ENCODE measurements around the gene IQSEC2. TPM values are rescaled to one million over a fixed set of nuclear protein-coding genes. Genes with fewer than 3 reads are reported as not detected.

Gene IQSEC2
- total and polyA plus RNA-seq, 9 of the 15 experiments (the other 6 are each of a cell fraction or from before 2014, with no cell fraction given) = 2.7 to 41.8 (median 20.1) TPM

GRCh38 chrX:53321230-53321942, 40.0 kb upstream of the IQSEC2 start:
- H3K27me3 ChIP-seq (ENCODE audit: control insufficient read depth in 2 of 2, insufficient read depth in 2 of 2, low read length in 2 of 2) = peaks cover 22 to 53% of the 10 kb centered on the region in 2 experiments; a peak in 4 of 5 replicates
- DNase-seq (ENCODE audit: extremely low read depth in 1 of 4, low spot score in 3 of 4) = peak in 3 of 4 experiments; percentile 17 to 69 (median 63)

More at GRCh38 chrX:53321230-53321942, 40.0 kb upstream of the IQSEC2 start:
- Histone ChIP-seq H3K9me1 (ENCODE audit: control insufficient read depth, insufficient read depth, low read length) (no peaks in the 10 kb centered on the region), H4K20me1 (replicated peaks; ENCODE audit: control insufficient read depth, insufficient read depth, low read length) (peaks cover 8% of the 10 kb centered on the region), H3K9ac (ENCODE audit: insufficient read depth in 1 of 2, low read depth in 2 of 2, low read length in 2 of 2) (peak overlapping the region in 1 of 2 experiments; percentile 71; a peak in 1 of 4 replicates), H3K4me1 (replicated peaks in 1 of 2; ENCODE audit: control insufficient read depth in 2 of 2, insufficient read depth in 2 of 2, low read length in 2 of 2) (peaks cover 3 to 32% of the 10 kb centered on the region in 2 experiments; a peak in 4 of 5 replicates), H3K9me3 (replicated peaks; ENCODE audit: control insufficient read depth, insufficient read depth, low read depth, low read length) (no peaks in the 10 kb centered on the region), H3K4me2 (ENCODE audit: insufficient read depth, low read length) (no peak overlapping the region), H3K27ac (ENCODE audit: extremely low read depth, low read depth, low read length) (no peak overlapping the region), H3K4me3 (peak overlapping the region; percentile 4; the same call in 1 of the 2 replicates), H3K36me3 (ENCODE audit: control insufficient read depth, insufficient read depth, low read length) (no peaks in the 10 kb centered on the region), H3K79me2 (ENCODE audit: control insufficient read depth, insufficient read depth, low read length) (no peaks in the 10 kb centered on the region), H2AFZ (ENCODE audit: low read depth, low read length) (no peak overlapping the region)
- TF ChIP-seq, protein P1, sequence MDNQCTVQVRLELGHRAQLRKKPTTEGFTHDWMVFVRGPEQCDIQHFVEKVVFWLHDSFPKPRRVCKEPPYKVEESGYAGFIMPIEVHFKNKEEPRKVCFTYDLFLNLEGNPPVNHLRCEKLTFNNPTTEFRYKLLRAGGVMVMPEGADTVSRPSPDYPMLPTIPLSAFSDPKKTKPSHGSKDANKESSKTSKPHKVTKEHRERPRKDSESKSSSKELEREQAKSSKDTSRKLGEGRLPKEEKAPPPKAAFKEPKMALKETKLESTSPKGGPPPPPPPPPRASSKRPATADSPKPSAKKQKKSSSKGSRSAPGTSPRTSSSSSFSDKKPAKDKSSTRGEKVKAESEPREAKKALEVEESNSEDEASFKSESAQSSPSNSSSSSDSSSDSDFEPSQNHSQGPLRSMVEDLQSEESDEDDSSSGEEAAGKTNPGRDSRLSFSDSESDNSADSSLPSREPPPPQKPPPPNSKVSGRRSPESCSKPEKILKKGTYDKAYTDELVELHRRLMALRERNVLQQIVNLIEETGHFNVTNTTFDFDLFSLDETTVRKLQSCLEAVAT (IDR thresholded peaks at IDR 0.05) = no peak
- no peak for TF ChIP-seq NRF1 (conservative IDR thresholded peaks at IDR 0.05 in 1 of 2, IDR thresholded peaks at IDR 0.05 in 1 of 2)
- TF ChIP-seq ZNF431 (CRISPR knock-in tag; IDR thresholded peaks at IDR 0.05) = no peak
- TF ChIP-seq XRCC4 (IDR thresholded peaks at IDR 0.05; ENCODE audit: extremely low read depth, insufficient read depth, insufficient read length) = no peak
- TF ChIP-seq, protein P2, sequence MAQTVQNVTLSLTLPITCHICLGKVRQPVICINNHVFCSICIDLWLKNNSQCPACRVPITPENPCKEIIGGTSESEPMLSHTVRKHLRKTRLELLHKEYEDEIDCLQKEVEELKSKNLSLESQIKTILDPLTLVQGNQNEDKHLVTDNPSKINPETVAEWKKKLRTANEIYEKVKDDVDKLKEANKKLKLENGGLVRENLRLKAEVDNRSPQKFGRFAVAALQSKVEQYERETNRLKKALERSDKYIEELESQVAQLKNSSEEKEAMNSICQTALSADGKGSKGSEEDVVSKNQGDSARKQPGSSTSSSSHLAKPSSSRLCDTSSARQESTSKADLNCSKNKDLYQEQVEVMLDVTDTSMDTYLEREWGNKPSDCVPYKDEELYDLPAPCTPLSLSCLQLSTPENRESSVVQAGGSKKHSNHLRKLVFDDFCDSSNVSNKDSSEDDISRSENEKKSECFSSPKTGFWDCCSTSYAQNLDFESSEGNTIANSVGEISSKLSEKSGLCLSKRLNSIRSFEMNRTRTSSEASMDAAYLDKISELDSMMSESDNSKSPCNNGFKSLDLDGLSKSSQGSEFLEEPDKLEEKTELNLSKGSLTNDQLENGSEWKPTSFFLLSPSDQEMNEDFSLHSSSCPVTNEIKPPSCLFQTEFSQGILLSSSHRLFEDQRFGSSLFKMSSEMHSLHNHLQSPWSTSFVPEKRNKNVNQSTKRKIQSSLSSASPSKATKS (CRISPR knock-in tag; IDR thresholded peaks at IDR 0.05) = no peak
- intact Hi-C loops (cut with micrococcal nuclease) (no loop called here), in situ Hi-C loops (cut with MboI) (no loop called here)
- BruUV-seq (replicated peaks) = no TSS peak
- ATAC-seq = no peak
- ChIA-PET POLR2A (interaction anchor here (0.6 kb wide), 1 partner anchor 58 kb away, joined by 3 read pairs; no protein-coding TSS in a partner anchor), CTCF (ENCODE audit: low intra/inter-chr PET ratio) (no interaction called here)
- 0% methylated on average over 3 of the region's 56 CpGs for WGBS (ENCODE audit: insufficient coverage, low coverage, missing lambda C conversion rate)
- FAIRE-seq = no peak

Measured in K562 (cell line).